NCI-H128 (cell line): ENCODE results near the gene RPS19.
A peak's percentile ranks its signal among the peaks of the same experiment; 100 is the strongest.
"Not testable (repeated sequence)": the region's sequence is repeated elsewhere in the genome, so short reads cannot be mapped to it uniquely, and the experiment has no call there.

Source experiments
- DNase-seq: peaks from one replicate; lab custom pipeline; 2025; ENCODE audit not compliant: unreplicated experiment; lab: John Stamatoyannopoulos, UW

The RPS19 gene

DNA sequence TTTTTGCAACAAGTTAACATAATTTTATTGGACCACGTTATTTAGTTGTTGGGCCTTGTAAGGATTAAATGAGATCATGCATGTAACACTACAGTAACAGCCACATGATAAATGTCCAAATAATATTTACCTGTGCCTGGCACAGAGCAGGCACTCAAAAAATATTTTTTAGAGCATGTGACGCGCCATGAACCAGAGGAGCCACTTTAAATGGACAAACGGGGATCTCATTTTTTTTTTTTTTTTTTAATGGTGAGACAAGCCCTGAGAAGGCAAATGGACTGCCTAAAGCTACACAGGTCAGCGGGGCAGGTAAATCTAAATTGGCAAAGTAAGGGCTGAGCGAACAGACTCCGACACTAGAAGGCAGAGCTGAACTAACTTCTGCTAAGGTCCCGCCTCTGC is 840 bp upstream of the RPS19 start:
- DNase-seq = no peak

DNA sequence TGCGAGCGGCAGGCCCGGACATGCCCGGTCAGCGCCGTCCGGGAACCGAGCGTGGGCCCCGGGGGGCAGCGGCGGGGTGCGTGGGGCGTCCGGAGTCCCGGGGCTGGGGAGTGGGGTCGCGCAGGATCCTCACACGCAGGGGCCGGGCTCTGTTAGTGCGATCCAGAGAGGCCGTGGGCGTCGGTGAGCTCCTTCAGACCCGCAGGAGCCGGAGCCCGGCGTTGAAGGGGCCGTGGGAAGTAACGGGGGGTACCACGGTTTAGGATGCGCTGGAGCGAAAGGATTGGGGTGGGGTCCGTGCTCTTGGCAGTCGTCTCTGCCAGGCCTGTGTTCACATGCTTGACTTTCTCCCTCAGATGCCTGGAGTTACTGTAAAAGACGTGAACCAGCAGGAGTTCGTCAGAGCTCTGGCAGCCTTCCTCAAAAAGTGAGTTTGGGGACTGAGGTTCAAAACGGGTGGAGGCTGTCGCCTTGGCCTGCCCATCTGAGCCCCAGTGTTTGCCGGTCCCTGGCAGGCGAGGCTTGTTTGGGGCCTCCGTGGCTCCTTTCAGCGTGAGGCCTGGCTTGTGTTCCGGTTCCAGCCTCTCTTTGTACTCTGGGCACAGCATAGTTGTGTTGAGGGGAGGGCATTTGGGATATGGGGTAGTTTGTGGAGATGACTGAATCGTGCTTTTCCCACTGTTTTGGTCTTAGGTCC is 512 bp downstream of the RPS19 start:
- no peak for DNase-seq

DNA sequence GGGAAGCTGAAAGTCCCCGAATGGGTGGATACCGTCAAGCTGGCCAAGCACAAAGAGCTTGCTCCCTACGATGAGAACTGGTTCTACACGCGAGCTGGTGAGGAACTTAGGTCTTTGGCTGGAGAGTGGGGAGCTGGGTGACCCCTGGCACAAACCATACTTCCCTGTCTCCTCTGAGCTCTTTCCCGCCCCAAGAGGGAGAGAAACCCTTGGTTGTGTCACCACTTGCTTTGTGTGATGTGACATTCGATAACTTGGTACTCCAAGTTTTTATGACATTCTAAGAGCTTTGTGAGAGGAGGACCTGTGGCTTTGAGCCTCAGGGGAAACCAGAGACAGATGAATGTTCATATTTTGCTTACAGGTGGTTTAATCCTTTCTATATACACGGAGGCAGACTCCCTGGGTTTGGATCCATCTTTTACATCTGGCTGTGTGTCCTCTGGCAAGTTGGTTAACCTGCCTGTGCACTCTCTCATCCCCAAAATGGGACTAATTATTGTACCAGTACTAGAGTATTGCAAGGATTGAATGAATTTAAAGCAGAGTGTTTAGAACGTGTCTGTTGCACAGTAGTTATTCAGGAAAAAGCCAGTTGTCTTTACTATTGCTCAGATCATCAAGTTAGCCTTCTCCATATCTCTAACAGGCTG is 1.2 kb downstream of the RPS19 start:
- DNase-seq = no peak

DNA sequence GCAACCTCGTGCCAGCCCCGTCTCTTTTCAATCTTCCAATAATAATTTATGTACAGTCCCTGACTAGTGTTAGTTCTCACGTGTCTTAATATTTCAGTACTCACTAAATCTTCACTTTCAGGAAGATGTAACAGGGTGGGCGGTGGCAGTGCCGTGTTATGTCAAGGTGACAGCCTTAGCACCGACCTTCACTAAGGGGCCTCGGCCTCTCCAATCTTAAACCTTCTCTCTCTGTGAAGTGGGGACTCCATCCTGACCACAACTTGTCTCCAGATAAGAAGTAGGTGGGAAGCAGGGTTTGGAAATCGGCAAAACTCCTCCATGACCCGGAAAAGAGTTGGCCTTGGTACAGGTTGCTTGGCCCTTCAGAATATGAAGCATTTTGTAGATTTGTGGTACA is 1.8 kb downstream of the RPS19 start:
- no peak for DNase-seq

DNA sequence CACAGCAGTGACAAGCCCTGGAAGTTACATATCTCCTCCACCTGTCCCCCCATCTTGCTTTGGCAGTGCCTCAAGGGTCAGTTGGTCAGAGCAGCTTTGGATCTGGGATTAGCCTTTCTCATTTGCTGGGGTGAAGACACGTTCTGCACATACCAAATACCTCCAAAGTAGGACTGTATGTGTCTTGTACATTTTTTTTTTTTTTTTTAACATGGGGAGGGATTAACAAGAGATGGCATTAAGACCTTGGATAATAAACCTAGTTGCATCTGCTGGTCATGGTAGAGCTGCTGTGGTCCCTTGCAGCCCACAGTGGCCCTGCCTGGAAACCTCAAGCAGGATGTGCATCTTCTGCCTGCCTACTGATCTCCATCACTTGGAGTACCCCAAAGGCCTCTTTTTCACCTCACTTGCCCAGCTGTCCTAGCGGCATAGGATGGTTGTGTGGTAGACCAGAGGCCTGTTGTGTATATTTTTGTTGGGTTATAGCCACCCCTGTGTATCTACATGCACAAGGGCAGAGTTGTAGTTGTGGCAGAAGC is 2.5 kb downstream of the RPS19 start:
- no peak for DNase-seq

DNA sequence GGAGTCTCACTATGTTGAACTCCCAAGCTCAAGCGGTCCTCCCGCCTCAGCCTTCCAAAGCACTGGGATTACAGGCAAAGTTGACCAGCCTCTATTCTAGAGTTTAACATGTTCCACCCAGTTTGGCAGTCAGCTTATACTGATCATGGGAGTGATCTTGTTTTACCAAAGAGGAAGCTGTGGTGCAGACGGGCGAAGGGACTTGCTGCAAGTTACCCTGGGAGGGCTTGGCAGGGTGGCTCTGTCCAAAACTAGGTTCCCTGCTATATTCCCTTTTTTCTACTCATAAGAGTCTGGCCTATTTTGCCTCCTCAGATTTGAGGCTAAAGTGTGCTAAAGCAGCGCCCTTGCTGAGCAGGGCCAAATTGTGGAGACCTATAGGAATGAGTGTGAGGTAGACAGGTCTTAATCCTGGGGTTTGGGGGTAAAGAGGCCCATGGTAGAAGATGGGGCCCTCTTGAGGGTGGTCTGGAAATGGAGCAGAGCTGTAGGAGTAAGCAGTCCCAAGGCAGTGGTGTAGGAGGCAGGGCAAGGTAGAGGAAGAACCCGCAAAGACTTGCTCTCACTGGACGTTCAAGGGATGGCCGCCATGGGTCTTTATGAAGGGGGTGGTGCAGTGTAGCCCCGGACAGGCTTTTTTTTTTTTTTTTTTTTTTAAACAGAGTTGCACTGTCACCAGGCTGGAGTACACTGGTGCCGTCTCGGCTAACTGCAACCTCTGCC is 3.3 kb downstream of the RPS19 start:
- DNase-seq = no peak

DNA sequence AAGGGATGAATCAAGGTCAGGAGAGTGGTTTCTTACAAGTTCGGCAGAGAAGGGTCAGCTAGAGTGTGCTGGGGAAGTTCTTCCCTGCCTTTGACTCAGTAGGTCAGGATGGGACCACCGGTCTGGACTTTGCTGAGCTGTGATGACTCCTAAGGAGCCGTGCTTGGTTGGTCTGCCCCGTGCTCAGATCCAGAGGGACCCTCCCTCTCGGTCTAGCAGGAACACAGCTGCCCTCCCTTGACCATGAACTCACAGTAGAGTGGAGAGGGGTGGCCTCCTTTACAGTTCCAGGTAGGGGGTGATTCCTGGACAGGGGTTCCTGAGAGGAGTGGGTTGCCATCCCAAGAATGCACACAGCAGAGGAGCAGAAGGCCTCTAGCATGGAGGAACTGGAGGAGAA is 4.3 kb downstream of the RPS19 start:
- no peak for DNase-seq

DNA sequence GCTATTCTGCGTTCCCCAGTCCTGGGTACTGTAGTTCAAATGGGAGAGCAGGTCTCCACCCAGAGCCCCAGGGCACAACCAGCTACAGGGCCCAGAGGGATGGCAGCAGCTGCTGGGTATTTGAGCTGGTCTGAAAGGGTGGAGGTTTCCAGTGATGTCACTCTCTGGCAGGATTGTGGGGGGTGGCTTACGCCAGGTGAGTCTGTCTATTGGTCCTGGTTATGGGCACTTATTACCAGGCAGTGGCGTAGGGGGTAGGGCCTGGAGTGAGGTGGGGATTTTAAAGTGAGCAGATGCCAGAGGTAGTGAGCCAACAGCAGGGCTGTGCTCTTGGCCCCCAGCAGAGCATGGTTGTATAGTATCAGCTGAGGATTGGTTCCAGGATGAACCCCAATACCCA is 6.2 kb downstream of the RPS19 start:
- DNase-seq = no peak

DNA sequence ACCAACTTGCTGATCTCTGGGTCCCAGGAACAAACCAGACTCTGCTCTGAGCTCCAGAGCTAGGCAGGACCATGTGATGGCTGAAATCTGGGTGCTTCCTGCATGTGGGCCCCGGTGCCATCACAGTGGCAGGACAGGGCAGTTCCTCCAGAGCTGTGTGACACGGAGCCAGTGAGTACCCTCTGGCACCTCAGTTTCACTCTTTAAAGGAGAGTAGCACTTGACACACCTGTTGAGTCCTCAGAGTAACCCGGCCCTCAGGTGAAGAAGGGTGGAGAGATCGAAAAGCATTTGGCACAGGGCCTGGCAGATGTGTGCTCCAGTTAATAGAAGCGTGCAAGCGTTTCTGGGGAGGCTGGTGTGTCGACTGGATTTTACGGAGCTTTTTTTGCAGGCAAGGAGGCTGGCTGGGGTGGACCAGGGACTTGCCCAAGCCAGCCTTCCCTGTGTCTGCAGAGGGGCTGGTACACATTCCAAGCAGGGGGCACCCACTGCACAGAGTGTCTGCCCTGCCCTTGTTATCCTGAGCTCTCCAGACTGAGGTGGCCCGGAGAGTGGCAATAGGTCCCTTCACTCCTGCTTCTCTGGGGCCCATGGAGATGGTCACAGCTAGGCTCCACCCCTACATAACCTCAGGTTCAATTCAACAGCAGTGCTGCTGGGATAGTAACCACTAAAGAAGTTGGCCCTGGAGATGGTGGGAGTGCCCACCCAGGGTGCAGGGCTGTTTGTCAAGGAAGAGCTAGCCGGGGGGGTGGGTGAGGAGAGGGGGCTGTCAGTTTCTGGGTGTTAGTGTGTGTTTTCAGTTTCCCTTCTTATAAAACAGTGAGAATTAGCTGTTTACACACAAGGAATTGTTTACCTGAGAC is 8.3 kb downstream of the RPS19 start:
- no peak for DNase-seq

DNA sequence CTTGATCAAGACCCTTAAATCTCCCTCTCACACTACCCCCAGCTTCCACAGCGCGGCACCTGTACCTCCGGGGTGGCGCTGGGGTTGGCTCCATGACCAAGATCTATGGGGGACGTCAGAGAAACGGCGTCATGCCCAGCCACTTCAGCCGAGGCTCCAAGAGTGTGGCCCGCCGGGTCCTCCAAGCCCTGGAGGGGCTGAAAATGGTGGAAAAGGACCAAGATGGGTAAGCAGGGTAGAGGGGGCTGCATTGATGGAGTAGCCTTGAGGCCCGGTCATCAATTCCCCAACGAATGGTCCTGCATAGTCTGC is 8.9 kb downstream of the RPS19 start:
- DNase-seq = no peak

DNA sequence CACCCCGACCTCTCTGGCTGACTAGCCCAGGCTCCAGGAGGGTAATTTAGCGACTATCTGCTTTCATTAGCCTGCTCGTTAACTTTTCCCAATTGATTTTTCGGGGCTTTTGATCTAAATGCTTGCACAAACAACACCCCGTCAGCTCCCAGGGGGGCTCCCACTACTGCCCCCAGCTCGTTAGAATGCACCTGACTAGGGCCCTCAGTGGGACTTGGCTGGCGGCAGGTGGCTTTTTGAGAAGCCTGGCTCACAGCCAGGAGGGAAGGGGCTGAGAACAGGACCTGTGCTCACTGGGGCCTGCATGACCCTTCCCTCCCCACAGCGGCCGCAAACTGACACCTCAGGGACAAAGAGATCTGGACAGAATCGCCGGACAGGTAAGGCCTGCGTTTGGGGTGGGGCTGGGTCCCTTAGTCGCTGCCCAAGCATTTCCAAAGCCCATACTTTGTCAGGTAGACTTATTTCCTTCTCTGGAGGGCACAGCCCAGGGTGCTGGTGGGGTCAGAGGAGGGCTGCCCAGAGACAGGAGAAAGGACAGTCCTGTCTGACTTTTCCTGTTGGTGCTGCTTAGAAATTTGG is 9.4 kb downstream of the RPS19 start:
- DNase-seq = no peak

DNA sequence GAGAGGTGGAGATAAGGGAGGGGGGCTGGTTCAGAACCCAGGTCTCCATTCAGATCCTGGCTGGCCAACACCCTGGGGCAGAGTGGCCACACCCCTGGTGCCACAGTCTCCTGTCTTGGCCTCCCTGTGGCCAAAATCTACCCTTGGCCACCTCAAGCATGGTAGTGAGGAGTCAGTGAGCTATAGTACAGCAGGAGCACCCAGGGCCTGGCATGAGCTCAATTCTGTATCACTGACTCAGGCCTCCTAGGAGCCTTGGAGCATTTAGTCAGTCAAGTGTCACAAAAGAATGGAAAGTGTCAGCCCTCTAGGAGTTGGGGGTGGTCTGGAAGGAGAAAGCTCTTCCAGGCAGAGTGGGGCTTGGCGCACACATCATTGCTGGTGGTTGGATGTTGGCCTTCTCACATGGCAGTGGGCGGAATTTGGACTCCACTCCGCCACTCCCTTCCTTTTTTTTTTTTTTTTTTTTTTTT is 10.4 kb downstream of the RPS19 start:
- no peak for DNase-seq

DNA sequence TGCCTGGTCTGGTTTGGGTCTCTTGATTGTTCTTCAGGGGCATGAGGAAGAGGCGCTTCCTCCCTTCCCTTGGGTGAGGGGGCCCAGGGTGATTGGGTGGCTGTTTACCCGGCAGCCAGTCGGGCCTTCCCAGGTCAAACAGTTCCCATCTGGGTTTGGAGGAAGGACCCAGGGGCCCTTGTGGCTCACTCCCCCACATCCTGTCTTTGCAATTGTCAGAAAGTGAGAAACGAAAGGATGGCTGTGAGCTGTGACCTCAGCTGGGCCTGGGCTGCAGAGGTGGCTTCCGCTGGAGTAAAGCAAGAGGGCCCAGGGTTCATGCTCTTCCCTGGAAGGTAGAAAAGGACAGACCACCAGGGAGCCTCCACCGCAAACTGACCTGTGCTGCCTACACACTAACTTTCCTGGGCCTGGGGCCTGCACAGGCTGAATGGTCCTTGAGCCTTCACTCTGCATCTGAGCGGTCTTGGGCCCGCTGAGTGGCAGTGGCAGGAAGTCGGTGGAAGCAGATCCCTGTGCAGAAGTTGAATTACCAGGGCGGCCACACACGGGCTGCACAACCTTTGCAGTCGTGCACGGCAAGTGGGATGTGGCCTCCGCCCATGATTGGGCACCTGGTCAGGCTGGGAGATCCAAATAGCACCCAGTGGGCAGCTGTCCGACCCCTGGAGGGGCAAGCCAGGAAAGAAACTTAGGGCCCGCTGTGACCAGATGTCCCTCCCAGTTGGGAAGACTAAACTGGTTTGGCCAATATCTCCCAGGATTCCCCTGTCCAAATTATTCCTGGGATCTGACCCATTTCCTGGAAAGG is 11.7 kb downstream of the RPS19 start:
- DNase-seq = no peak

DNA sequence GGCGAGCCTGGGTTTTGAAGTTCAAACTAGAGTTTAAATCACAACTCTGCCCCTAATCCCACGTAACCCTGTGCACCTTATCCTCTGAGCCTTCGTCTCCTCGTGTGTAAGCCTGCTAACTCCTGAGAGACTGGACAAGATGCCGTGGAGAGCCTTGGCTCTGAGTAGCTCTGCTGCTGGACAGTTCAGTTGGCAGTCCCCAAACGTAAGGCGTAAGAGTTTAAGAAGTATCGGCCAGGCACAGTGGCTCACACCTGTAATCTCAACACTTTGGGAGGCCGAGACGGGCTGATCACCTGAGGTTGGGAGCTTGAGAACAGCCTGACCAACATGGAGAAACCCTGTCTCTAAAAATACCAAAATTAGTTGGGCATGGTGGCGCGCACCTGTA is 12.3 kb downstream of the RPS19 start:
- DNase-seq = no peak

DNA sequence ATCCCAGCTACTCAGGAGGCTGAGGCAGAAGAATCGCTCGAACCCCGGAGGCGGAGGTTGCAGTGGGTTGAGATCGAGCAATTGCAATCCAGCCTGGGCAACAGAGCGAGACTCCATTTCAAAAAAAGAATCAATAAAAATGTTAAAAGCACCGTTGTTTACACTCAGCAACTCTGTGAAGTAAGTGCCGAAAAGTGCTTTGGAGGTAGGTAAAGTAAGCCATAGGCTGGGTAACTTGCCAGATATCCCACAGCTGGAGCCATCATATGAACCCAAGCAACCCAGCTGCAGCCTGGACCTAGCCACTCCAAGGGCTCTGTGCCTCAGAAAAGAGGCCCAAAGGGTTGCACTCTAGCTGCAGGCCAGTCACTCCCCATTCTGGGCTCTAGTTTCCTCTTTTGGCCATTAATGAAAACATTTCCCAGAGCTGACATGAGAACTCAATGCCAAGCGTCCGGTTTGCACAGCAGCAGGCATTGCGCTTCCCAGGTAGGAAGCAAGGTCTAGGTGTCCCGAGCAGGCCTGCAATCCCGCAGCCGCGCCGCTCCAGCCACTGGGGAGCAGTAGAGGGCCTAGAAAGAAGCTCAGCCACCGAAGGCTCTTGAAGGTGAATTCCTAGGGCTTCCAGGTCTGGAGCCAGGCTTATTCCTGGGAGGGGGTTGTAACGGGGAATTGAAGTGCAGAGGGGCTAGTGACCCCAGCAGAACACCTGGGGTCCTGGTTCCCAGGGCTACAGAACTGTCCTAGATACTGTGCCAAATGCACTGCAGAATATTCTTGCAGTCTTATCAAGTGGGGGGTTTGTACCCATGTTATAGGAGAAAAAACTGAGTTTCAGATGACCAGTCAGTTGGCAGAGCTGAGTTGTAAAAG is 13.0 kb downstream of the RPS19 start:
- DNase-seq = peak; percentile 44

DNA sequence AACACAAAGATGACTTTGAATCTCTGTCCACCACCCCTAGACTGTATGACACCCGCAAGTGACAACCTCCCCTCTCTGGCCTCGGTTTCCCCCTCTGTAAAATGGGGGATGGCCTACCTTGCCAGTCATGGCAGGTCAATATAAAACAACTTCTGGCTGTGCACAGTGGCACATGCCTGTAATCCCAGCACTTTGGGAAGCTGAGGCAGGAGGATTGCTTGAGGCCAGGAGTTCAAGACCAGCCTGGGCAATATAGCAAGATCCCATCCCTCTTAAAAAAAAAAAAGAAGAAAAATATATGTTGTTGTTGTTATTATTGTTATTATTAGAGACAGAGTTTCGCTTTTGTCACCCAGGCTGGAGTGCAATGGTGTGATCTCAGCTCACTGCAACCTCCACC is 15.9 kb downstream of the RPS19 start:
- not testable (repeated sequence) for DNase-seq

DNA sequence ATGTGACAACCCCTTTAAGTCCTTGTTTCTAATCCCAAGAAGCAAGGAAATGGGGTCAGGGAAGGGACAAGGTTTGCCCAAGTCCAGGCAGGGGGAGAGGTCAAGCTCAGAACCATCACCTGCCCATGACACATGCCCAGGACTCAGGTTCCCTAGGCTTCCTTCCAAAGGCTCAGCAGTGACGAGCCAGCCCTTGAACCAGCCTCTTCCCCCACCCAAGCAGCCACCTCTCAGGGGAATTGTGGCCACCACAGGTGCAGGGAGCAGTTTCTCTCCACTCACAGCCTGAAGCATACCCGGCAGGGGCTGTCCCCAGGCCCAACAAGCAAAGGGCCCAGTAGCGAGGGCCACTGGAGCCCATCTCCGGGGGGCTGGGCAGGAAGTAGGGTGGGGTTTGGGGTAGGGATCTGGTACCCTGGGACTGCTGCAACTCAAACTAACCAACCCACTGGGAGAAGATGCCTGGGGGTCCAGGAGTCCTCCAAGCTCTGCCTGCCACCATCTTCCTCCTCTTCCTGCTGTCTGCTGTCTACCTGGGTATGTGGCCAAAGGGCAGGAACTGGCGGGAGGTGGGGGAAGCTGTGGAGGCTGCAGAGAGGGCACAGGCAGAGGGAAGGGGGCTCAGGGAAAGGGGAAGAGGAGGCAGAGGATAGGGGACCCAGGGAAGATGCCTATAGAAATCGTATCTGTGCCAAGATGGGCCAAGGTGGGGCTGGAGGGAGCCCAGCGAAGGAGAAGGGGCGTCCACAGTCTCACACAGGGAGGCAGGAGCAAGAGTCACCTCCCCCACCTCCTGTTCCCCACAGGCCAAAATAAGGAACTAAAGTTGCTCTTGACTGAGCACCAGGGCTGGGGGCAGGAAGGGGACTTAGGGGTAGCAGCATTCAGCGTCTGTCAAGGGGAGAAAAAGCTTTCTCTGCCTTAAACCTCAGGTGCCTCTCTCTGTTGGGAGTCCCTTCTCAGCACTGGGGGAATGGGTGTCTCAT is 17.1 kb downstream of the RPS19 start, which contains the start of gene CD79A:
CD79A (plus strand) TSS at position 433 of the 986 bp plus-strand sequence; CDS start at position 459, 26 bp downstream.
- no peak for DNase-seq
